ENCODE measurements around the gene DMRTB1.

The DMRTB1 gene

GRCh38 chr1:53435151-53435550, 24.0 kb upstream of the DMRTB1 start:
- no peak for DNase-seq (ENCODE audit: low read depth in 2 of 2)

- no peak for DNase-seq (ENCODE audit: low read depth in 2 of 2)
Observed at GRCh38 chr1:53438427-53439336, 20.5 kb upstream of the DMRTB1 start.

GRCh38 chr1:53439337-53440207, 19.6 kb upstream of the DMRTB1 start:
- DNase-seq (ENCODE audit: low read depth in 2 of 2) = no peak

GRCh38 chr1:53440633-53441032, 18.6 kb upstream of the DMRTB1 start:
- no peak for DNase-seq (ENCODE audit: low read depth in 2 of 2)

GRCh38 chr1:53442299-53442698, 16.9 kb upstream of the DMRTB1 start:
- no peak for DNase-seq (ENCODE audit: low read depth in 2 of 2)

GRCh38 chr1:53446051-53446450, 13.1 kb upstream of the DMRTB1 start:
- DNase-seq (ENCODE audit: low read depth in 2 of 2) = no peak

DNA sequence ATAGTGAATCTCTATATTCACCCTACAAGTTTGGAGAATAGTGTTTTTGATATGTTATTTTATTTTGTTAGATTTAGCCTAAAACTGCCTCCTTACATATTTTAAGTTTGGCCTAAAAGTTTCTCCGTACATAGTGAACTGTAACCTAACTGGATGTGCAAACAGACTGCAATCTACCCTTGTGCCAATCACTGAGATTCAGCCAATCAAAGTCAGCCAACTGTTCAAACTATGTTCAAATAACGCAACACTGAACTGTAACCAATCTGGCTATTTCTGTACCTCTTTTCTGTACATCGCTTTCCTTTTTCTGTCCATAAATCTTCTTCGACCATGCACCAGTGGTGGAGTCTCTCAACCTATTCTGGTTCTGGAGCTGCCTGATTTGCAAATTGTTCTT, 11.8 kb upstream of the DMRTB1 start:
- DNase-seq (ENCODE audit: low read depth in 2 of 2) = no peak

DNA sequence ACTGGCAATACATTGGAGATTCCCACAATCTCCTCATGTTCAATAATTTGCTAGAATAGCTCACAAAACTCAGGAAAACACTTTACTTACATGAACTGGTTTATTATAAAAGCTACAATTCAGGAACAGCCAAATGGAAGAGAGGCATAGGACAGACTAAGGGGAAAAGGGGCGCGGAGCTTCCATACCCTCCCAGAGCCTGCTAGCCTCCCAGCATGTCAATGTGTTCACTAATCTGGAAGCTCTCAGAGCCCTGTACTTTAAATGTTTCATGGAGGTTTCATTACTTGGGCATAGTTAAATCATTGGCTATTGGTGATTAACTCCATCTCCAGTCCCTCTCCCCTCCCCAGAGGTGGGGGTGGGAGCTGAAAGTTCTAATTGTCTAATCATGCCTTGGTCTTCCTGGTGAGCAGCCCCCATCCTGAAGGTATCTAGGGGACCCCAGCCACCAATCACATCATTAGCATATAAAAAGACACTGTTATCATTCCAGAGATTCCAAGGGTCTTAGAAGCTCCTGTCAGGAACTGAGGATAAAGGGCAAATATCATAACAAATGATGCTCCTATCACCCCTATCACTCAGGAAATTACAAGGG, 10.9 kb upstream of the DMRTB1 start:
- no peak for DNase-seq (ENCODE audit: low read depth in 2 of 2)

DNA sequence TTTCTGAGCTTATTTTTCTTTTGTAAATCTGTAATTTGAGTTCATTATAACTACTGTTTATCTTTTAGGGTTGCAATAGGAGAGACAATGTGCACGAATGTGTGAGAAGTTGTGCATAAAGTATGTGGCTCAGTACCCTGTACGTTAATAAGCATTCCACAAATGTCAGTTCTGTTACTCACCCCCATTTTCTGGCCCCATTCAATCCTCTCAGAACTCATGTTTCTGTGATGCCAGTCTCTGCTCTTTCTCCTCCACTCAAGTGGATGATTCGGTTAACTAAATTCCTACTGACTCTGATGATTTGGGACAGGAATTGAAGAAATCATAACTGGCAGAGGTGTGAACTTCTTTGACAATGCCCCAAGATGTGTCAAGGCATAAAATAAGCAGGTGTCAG, 10.2 kb upstream of the DMRTB1 start:
- no peak for DNase-seq (ENCODE audit: low read depth in 2 of 2)

DNA sequence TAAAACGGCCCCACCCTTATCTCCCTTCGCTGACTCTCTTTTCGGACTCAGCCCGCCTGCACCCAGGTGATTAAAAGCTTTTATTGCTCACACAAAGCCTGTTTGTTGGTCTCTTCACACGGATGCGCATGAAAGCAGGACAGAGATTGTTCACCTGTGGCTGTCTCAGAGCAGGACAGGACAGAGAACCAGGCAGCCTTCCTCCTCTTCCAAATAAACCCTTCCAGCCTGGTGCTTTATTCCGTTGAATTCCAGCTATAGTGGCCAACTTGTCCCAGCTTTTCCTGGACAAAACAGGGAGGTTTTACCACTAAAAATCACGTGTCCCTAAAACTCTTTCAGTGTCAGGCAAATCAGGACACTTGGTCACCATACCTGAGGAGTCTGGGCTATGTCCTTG, 9.5 kb upstream of the DMRTB1 start:
- no peak for DNase-seq (ENCODE audit: low read depth in 2 of 2)

DNA sequence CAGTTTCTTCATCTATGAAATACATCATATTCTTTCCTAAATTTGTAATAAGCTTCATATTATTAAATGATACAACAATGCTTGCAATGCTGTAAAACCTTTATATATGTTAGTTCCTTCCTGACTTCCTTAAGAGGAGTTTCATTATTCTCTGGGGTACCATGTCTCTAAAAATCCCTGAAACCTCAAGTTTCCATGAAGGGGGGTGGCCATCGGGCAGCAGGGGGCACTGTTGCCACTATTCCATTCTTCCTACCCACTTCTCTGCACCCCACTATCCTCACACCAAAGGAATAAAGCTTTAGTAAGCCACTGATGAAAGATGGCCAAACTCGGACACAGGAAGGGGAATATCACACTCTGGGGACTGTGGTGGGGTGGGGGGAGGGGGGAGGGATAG, 9.0 kb upstream of the DMRTB1 start:
- DNase-seq (ENCODE audit: low read depth in 2 of 2) = no peak

DNA sequence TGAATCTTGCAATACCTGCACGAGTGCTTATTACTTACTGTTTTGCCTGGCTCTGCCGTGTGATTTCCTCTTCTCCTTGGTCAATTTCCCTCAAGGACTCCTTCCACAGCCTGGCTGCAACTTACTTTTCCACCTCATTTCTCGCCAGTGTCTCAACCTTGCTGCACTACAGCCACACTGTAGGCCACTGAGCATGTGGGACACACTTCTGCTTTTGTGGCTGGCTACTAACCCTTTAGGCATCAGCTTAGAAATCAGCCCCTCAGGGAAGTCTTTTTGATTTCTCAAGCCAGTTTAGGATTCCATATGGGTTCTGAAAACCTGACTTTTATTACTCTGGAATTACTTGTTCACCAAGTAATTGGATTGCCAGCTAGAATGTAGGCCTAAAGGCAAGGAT, 5.2 kb upstream of the DMRTB1 start:
- no peak for DNase-seq (ENCODE audit: low read depth in 2 of 2)

DNA sequence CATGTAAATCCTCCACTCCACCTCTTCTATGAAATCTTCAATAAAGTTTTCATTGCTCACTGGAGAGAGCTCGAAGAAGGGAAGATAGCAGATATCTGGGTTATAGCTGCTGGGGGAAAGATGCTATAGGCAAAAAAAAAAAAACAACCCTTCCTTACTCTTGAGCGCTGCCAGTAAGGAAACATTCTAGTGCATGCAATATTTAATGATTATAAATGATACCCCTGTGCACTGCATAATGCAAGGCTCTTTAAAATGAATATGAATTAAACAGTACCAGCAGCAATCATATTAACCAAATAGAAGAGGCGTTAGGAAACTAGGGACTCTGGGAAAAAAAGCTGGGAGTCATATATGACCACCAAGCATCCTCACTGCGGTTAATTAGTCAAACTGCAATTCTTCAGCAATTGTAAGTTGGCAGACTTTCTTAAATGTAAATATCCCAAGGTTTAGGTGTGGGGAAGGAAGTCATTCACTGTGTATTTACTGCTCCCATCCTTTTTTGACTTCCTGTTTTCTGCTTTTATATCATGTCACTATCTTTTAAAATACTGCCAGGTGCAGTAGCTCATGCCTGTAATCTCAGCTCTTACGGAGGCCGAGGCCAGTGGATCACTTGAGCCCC, 3.7 kb upstream of the DMRTB1 start:
- no peak for DNase-seq (ENCODE audit: low read depth in 2 of 2)

- DNase-seq (ENCODE audit: low read depth in 2 of 2) = no peak
Observed at GRCh38 chr1:53458634-53459033, 565 bp upstream of the DMRTB1 start.

- no peak for DNase-seq (ENCODE audit: low read depth in 2 of 2)
Observed at GRCh38 chr1:53460211-53460634, 1.0 kb downstream of the DMRTB1 start.

DNA sequence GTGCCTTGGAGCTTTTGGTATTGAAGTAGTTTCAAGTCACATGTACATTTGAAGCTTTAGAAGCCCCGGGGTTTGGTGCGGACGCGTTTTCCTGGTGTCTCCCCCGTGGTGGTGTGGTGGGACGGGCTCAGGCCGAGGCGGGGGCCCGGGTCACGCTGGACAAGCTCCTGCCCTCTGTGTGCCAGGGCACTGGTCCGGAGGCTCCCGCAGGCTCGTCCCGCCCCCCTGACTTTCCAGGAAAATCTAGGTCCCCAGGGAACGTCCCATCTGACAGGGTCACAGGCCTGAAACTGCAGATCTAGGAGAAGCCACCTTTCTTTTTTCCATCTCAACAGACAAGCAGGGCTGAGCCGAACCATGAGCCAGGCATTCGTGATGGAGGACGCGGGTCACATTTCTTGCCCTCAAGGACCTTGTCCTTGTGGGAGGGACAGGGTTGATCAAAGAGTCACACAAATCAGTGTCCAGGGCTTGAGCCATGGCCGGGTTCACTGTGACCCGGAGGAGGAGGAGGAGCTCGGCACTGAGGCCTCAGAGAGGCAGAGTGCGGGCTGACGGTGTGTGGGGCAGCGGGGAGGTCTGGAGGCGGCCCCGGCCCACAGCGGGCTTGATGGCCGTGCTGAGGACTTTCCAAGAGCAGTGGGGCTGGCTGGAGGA, 1.6 kb downstream of the DMRTB1 start:
- no peak for DNase-seq (ENCODE audit: low read depth in 2 of 2)

DNA sequence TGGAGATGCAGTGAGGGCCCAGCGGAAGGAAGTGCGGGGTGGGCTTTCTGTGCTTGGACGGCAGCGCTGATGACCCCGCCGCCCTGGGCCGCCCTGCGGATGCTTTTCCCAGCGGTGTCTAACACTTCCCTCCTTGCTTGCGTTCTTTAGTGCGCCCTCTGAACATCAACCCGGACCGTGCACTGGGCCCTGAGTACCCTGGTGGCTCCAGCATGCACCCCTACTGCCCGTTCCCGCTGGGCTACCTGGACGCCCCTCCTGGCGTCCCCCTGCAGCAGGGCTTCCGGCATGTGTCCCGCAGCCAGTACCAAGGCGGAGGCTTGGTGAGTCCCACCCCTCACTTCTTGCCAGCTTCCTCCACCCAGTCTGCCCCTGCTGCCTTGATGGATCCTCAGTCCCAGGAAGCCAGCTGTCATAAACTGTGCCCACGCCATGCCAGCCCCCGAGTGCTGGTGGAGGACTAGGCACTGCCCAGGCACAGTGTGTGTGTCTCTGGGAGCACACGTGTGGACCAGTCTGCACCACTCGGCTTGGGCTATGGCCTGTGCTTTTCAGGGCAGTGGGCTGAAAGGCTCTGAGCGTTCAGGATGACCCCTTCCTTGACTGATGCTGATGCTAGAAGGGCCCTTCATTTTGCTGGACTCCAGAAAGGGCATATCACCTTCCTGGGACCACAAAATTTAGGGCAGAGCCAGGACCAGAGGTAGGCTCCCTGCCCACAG, 2.3 kb downstream of the DMRTB1 start:
- no peak for DNase-seq (ENCODE audit: low read depth in 2 of 2)

DNA sequence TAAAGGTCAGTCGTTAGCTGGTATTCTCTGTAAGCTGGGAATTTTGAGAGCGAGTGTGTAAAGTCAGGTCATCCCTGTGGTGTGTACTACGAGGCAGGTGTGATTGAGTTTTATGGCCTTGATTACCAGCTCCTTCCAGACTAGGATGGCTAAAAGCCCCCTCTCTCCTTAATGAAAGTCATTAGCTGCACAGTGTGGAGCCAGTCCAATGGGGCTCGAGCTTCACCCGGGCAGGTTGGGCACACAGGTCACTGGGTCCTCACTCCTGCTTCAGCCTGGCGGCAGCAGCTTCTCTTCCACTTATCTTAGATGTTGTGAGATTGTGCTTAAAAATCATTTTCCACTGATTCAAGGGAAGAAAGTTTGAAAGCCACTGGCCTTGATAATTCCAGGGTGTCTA, 3.0 kb downstream of the DMRTB1 start:
- no peak for DNase-seq (ENCODE audit: low read depth in 2 of 2)

- no peak for DNase-seq (ENCODE audit: low read depth in 2 of 2)
Observed at GRCh38 chr1:53462769-53463501, 3.7 kb downstream of the DMRTB1 start.

All from activated CD8-positive, alpha-beta memory T cell treated with anti-CD3 and anti-CD28 coated beads for 4 hours (primary cell).